IPS-18c (cell line): ENCODE data around the gene LRTM1.

Source experiments
- H3K4me3 ChIP-seq: 2 replicates; pipeline ENCODE4 v1.7.0; 2013; ENCODE audit warnings: low read depth, mild to moderate bottlenecking, low read length, moderate library complexity; ENCODE audit not compliant: insufficient read depth
- H3K9me3 ChIP-seq: one replicate; pipeline ENCODE4 v1.6.1; 2013; ENCODE audit warnings: mild to moderate bottlenecking, low read length, moderate library complexity; ENCODE audit not compliant: control insufficient read depth, insufficient read depth

The LRTM1 gene

GRCh38 chr3:54950391-54951003, 22.6 kb upstream of the LRTM1 start:
- no peaks in the 10 kb centered on the region for H3K9me3 ChIP-seq
- no peak overlapping the region for H3K4me3 ChIP-seq

GRCh38 chr3:54949491-54950044, 21.7 kb upstream of the LRTM1 start:
- no peak overlapping the region for H3K4me3 ChIP-seq
- H3K9me3 ChIP-seq: no peaks in the 10 kb centered on the region

GRCh38 chr3:54941690-54942362, 14.0 kb upstream of the LRTM1 start:
- Histone ChIP-seq H3K4me3 (no peak overlapping the region), H3K9me3 (no peaks in the 10 kb centered on the region)

- Histone ChIP-seq H3K9me3 (no peaks in the 10 kb centered on the region), H3K4me3 (no peak overlapping the region)
Observed at GRCh38 chr3:54940971-54941370, 13.1 kb upstream of the LRTM1 start.

GRCh38 chr3:54939557-54940300, 11.9 kb upstream of the LRTM1 start:
- Histone ChIP-seq H3K9me3 (no peaks in the 10 kb centered on the region), H3K4me3 (no peak overlapping the region)

GRCh38 chr3:54936561-54936960, 8.7 kb upstream of the LRTM1 start:
- Histone ChIP-seq H3K9me3 (no peaks in the 10 kb centered on the region), H3K4me3 (no peak overlapping the region)

GRCh38 chr3:54935869-54936268, 8.0 kb upstream of the LRTM1 start:
- Histone ChIP-seq H3K4me3 (no peak overlapping the region), H3K9me3 (no peaks in the 10 kb centered on the region)

GRCh38 chr3:54932606-54933005, 4.7 kb upstream of the LRTM1 start:
- Histone ChIP-seq H3K4me3 (no peak overlapping the region), H3K9me3 (no peaks in the 10 kb centered on the region)

- Histone ChIP-seq H3K9me3 (no peaks in the 10 kb centered on the region), H3K4me3 (no peak overlapping the region)
Observed at GRCh38 chr3:54931182-54931581, 3.3 kb upstream of the LRTM1 start.

GRCh38 chr3:54918516-54918915, 9.3 kb downstream of the LRTM1 start:
- no peaks in the 10 kb centered on the region for H3K9me3 ChIP-seq

GRCh38 chr3:54917862-54918261, 10.0 kb downstream of the LRTM1 start:
- Histone ChIP-seq H3K4me3 (no peak overlapping the region), H3K9me3 (no peaks in the 10 kb centered on the region)

More at GRCh38 chr3:54918516-54918915, 9.3 kb downstream of the LRTM1 start:
- no peak overlapping the region for H3K4me3 ChIP-seq

GRCh38 chr3:54917174-54917573, 10.7 kb downstream of the LRTM1 start:
- no peak overlapping the region for H3K4me3 ChIP-seq
- no peaks in the 10 kb centered on the region for H3K9me3 ChIP-seq

GRCh38 chr3:54916732-54917131, 11.1 kb downstream of the LRTM1 start:
- H3K9me3 ChIP-seq: no peaks in the 10 kb centered on the region
- H3K4me3 ChIP-seq: no peak overlapping the region

GRCh38 chr3:54915976-54916375, 11.9 kb downstream of the LRTM1 start:
- no peaks in the 10 kb centered on the region for H3K9me3 ChIP-seq
- no peak overlapping the region for H3K4me3 ChIP-seq

GRCh38 chr3:54915181-54915580, 12.7 kb downstream of the LRTM1 start:
- no peaks in the 10 kb centered on the region for H3K9me3 ChIP-seq
- H3K4me3 ChIP-seq: no peak overlapping the region

- H3K9me3 ChIP-seq: no peaks in the 10 kb centered on the region
- H3K4me3 ChIP-seq: no peak overlapping the region
Observed at GRCh38 chr3:54914180-54914579, 13.7 kb downstream of the LRTM1 start.

GRCh38 chr3:54909191-54909590, 18.7 kb downstream of the LRTM1 start:
- H3K4me3 ChIP-seq: no peak overlapping the region
- no peaks in the 10 kb centered on the region for H3K9me3 ChIP-seq

GRCh38 chr3:54906763-54907162, 21.1 kb downstream of the LRTM1 start:
- Histone ChIP-seq H3K9me3 (no peaks in the 10 kb centered on the region), H3K4me3 (no peak overlapping the region)
